CD14-positive monocyte (primary cell): ENCODE results near the gene RAB18. TPM values are rescaled to one million over a fixed set of nuclear protein-coding genes. Genes with fewer than 3 reads are reported as not detected.

Experiments used
- DNase-seq, 3 donors: peaks; one replicate each; pipeline ENCODE4 v3.0.0-alpha.2; 2011 to 2022
- H2AFZ ChIP-seq: 2 replicates; pipeline ENCODE4 v1.6.0; 2012; ENCODE audit warnings: mild to moderate bottlenecking, low read depth, low read length, inconsistent platforms; ENCODE audit not compliant: insufficient read depth, poor library complexity, severe bottlenecking
- H3K27ac ChIP-seq, 2 donors: 1 replicate in 1 of 2; 2 replicates in 1 of 2; pipeline ENCODE4 v1.5.1; 2012 to 2013; ENCODE audit warnings: low read length in 2 of 2, control low read depth in 1 of 2, inconsistent platforms in 1 of 2, low read depth in 1 of 2, mild to moderate bottlenecking in 1 of 2
- H3K27me3 ChIP-seq, 2 donors: one replicate each; pipeline versions ENCODE4 v1.6.0 to v1.6.1; 2011 to 2013; ENCODE audit warnings: low read length in 2 of 2; ENCODE audit not compliant: control insufficient read depth in 2 of 2, insufficient read depth in 2 of 2
- H3K36me3 ChIP-seq, 2 donors: replicated peaks in 1 of 2; 1 replicate in 1 of 2; 2 replicates in 1 of 2; pipeline versions ENCODE4 v1.5.1 to v1.6.1; 2012 to 2013; ENCODE audit warnings: low read length in 2 of 2, control low read depth in 1 of 2, inconsistent platforms in 1 of 2, mild to moderate bottlenecking in 1 of 2; ENCODE audit not compliant: insufficient read depth in 2 of 2, control insufficient read depth in 1 of 2
- H3K4me1 ChIP-seq, 2 donors: 1 replicate in 1 of 2; 2 replicates in 1 of 2; pipeline versions ENCODE4 v1.5.1 to v1.6.1; 2012 to 2013; ENCODE audit warnings: low read length in 2 of 2, control low read depth in 1 of 2, inconsistent platforms in 1 of 2, mild to moderate bottlenecking in 1 of 2, moderate library complexity in 1 of 2; ENCODE audit not compliant: insufficient read depth in 2 of 2, control insufficient read depth in 1 of 2
- H3K4me2 ChIP-seq: replicated peaks from 2 replicates; pipeline ENCODE3; 2012; ENCODE audit warnings: low read length, moderate library complexity, mild to moderate bottlenecking; ENCODE audit not compliant: poor library complexity, severe bottlenecking; ENCODE audit errors: extremely low read depth
- H3K4me3 ChIP-seq, 3 experiments: fragments of 200-600 bp in 1 of 3; sonication (generic) in 1 of 3; replicated peaks in 1 of 3; 1 replicate in 2 of 3; 2 replicates in 1 of 3; pipeline ENCODE4 v1.5.1; 2011 to 2013; ENCODE audit warnings: low read length in 3 of 3, mild to moderate bottlenecking in 3 of 3, control low read depth in 2 of 3, low read depth in 2 of 3, inconsistent platforms in 1 of 3, moderate library complexity in 1 of 3
- H3K79me2 ChIP-seq: 2 replicates; pipeline ENCODE4 v1.6.0; 2012; ENCODE audit warnings: mild to moderate bottlenecking, control low read depth, inconsistent platforms, low read length, moderate library complexity; ENCODE audit not compliant: insufficient read depth
- H3K9ac ChIP-seq: 2 replicates; pipeline ENCODE4 v1.6.0; 2017; ENCODE audit warnings: low read length, mild to moderate bottlenecking; ENCODE audit not compliant: insufficient read depth, poor library complexity, severe bottlenecking
- H3K9me3 ChIP-seq, 2 donors: replicated peaks in 1 of 2; 1 replicate in 1 of 2; 2 replicates in 1 of 2; pipeline versions ENCODE4 v1.5.1 to v1.6.1; 2012 to 2013; ENCODE audit warnings: low read length in 2 of 2, control low read depth in 1 of 2; ENCODE audit not compliant: control insufficient read depth in 1 of 2, insufficient read depth in 1 of 2
- H4K20me1 ChIP-seq: 2 replicates; pipeline ENCODE4 v1.6.0; 2012; ENCODE audit warnings: mild to moderate bottlenecking, low read length, control low read depth, moderate library complexity; ENCODE audit not compliant: insufficient read depth
- H3K27ac Mint-ChIP-seq, 7 donors: one replicate each; pipeline ENCODE4 v1.8.0; 2020; ENCODE audit warnings: mild to moderate bottlenecking in 7 of 7, mixed read lengths in 7 of 7, moderate library complexity in 6 of 7, inconsistent platforms in 2 of 7
- H3K27me3 Mint-ChIP-seq, 3 donors: one replicate each; pipeline ENCODE4 v1.8.0; 2021 to 2022; ENCODE audit warnings: low read depth in 3 of 3, mild to moderate bottlenecking in 3 of 3, mixed read lengths in 3 of 3, moderate library complexity in 3 of 3, inconsistent platforms in 1 of 3
- H3K36me3 Mint-ChIP-seq, 2 donors: one replicate each; pipeline ENCODE4 v1.8.0; 2020; ENCODE audit warnings: mixed read lengths in 2 of 2, inconsistent platforms in 1 of 2, mild to moderate bottlenecking in 1 of 2
- H3K4me1 Mint-ChIP-seq: one replicate; pipeline ENCODE4 v1.8.0; 2020; ENCODE audit warnings: mild to moderate bottlenecking, mixed read lengths
- H3K4me3 Mint-ChIP-seq, 2 donors: one replicate each; pipeline ENCODE4 v1.8.0; 2020; ENCODE audit warnings: mild to moderate bottlenecking in 2 of 2, mixed read lengths in 2 of 2, moderate library complexity in 1 of 2
- H3K9me3 Mint-ChIP-seq, 7 donors: one replicate each; pipeline ENCODE4 v1.8.0; 2020 to 2022; ENCODE audit warnings: mixed read lengths in 7 of 7, mild to moderate bottlenecking in 6 of 7, moderate library complexity in 6 of 7, inconsistent platforms in 2 of 7
- WGBS: methylation state at CpG from one replicate; pipeline ENCODE4 v1.1.5; 2013; ENCODE audit warnings: missing lambda C conversion rate; ENCODE audit not compliant: insufficient coverage; 5-methylcytosine and 5-hydroxymethylcytosine counted together
- intact Hi-C, 2 donors: fragments of 100-400 bp; cut with micrococcal nuclease; formaldehyde crosslinking; loops; one replicate each; pipeline versions ENCODE4 v1.15.0 to v1.15.1; 2023
- polyA plus RNA-seq, 3 donors: library from polyadenylated mRNA; depleted of rRNA in 1 of 3; unstranded in 2 of 3; stranded (reverse) in 1 of 3; fragments of 300-500 nt in 2 of 3; fragments of >200 nt in 1 of 3; fragmentation: Illumina TruSeq in 2 of 3; gene quantifications; 1 replicate in 2 of 3; 2 replicates in 1 of 3; pipeline ENCODE4 v1.2.3, GENCODE V29; 2012 to 2021
- TF ChIP-seq, protein P1 (sequence below): fragments of 200-600 bp; IDR thresholded peaks from one replicate; pipeline ENCODE4 v1.8.0; 2022; ENCODE audit warnings: antibody characterized with exemption, mild to moderate bottlenecking

The RAB18 gene
- polyA plus RNA-seq, 3 donors: 22.1 to 133 (median 117) TPM

DNA sequence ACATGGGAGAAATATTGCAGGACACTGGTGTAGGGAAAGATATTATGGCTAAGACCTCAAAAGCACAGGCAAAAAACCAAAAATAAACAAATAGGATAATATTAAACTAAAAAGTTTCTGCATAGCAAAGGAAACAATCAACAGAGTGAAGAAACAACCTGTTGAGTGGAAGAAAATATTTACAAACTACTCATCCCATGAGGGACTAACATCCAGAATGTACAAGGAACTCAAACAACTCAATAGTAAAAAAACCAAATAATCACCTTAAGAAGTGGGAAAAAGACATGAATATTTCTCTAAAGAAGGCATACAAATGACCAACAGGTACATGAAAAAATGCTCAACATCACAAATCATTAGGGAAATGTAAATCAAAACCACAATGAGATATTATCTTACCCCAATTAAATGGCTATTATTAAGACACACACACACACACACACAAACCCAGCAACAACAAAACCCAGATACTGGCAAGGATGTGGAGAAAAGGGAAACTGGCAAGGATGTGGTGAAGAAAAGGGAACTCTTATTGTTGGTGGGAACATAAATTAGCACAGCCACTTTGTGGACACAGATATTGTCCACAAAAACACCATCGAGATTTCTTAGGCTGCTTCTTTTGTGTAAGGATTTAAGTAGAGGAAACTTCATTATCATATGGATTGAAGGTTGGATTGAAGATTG is 9.8 kb upstream of the RAB18 start:
- Mint-ChIP-seq H3K27me3 (no peaks in the 10 kb centered on the region), H3K4me3 (peak overlapping the region in 1 of 2 donors; percentile 49), H3K27ac (no peak overlapping the region), H3K36me3 (peaks cover 4 to 5% of the 10 kb centered on the region in 2 donors), H3K9me3 (peaks cover 12 to 20% (median 14%) of the 10 kb centered on the region in 7 donors), H3K4me1 (peaks cover 13% of the 10 kb centered on the region)
- Histone ChIP-seq H2AFZ (no peak overlapping the region), H3K4me3 (no peak overlapping the region), H3K9ac (no peak overlapping the region), H3K4me1 (peaks cover 0 to 7% of the 10 kb centered on the region in 2 donors), H3K9me3 (peaks cover 12 to 13% of the 10 kb centered on the region in 2 donors), H3K27me3 (no peaks in the 10 kb centered on the region), H3K79me2 (no peaks in the 10 kb centered on the region), H3K36me3 (no peaks in the 10 kb centered on the region), H3K27ac (no peak overlapping the region), H3K4me2 (no peak overlapping the region), H4K20me1 (no peaks in the 10 kb centered on the region)
- intact Hi-C loops: no loop called here
- peak in 2 of 3 donors; percentile 17 to 18 for DNase-seq
- no CpG with 5 or more reads among the region's 1 CpG for WGBS
- TF ChIP-seq, protein P1, sequence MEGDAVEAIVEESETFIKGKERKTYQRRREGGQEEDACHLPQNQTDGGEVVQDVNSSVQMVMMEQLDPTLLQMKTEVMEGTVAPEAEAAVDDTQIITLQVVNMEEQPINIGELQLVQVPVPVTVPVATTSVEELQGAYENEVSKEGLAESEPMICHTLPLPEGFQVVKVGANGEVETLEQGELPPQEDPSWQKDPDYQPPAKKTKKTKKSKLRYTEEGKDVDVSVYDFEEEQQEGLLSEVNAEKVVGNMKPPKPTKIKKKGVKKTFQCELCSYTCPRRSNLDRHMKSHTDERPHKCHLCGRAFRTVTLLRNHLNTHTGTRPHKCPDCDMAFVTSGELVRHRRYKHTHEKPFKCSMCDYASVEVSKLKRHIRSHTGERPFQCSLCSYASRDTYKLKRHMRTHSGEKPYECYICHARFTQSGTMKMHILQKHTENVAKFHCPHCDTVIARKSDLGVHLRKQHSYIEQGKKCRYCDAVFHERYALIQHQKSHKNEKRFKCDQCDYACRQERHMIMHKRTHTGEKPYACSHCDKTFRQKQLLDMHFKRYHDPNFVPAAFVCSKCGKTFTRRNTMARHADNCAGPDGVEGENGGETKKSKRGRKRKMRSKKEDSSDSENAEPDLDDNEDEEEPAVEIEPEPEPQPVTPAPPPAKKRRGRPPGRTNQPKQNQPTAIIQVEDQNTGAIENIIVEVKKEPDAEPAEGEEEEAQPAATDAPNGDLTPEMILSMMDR: no peak

DNA sequence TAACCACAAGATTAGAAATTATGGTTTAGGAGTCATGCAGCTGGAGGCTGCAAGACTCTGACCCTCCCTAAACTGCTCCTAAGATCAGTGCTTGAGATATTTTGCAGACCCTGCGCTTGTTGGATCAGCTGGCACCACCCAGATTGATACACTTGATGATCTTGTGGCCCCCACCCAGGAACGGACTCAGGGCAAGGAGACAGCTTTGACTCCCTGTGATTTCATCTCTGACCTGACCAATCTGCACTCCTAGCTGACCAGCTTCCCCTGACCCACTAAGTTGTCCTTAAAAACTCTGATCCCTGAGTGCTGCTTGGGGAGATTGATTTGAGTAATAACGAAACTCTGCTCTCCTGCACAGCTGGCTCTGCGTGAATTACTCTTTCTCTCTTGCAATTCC is 8.0 kb upstream of the RAB18 start:
- Mint-ChIP-seq H3K27me3 (peaks cover 0 to 2% (median 0%) of the 10 kb centered on the region in 3 donors), H3K9me3 (peaks cover 5 to 13% (median 7%) of the 10 kb centered on the region in 7 donors), H3K4me3 (no peak overlapping the region), H3K36me3 (peaks cover 2 to 5% of the 10 kb centered on the region in 2 donors), H3K27ac (no peak overlapping the region), H3K4me1 (peaks cover 7% of the 10 kb centered on the region)
- intact Hi-C loops: no loop called here
- WGBS: 87% methylated on average over 2 of the region's 4 CpGs
- Histone ChIP-seq H3K27ac (no peak overlapping the region), H3K9ac (no peak overlapping the region), H3K4me1 (peaks cover 0 to 7% of the 10 kb centered on the region in 2 donors), H3K9me3 (peaks cover 6 to 8% of the 10 kb centered on the region in 2 donors), H4K20me1 (no peaks in the 10 kb centered on the region), H3K36me3 (no peaks in the 10 kb centered on the region), H3K79me2 (no peaks in the 10 kb centered on the region), H3K4me3 (no peak overlapping the region), H3K27me3 (no peaks in the 10 kb centered on the region), H2AFZ (no peak overlapping the region), H3K4me2 (no peak overlapping the region)
- TF ChIP-seq, protein P1: no peak
- DNase-seq: no peak
